ENCODE measurements around the gene TMPRSS7. TPM values are rescaled to one million over a fixed set of nuclear protein-coding genes. Genes with fewer than 3 reads are reported as not detected.
"Not testable (repeated sequence)": the region's sequence is repeated elsewhere in the genome, so short reads cannot be mapped to it uniquely, and the experiment has no call there.

The TMPRSS7 gene
- total RNA-seq, 1 donor from 2014 or later = not detected

GRCh38 chr3:112059497-112059896, 25.0 kb downstream of the TMPRSS7 start:
- Mint-ChIP-seq H3K4me3 (no peak overlapping the region), H3K27ac (no peak overlapping the region), H3K9me3 (peaks cover 4% of the 10 kb centered on the region), H3K4me1 (peaks cover 17% of the 10 kb centered on the region), H3K27me3 (no peaks in the 10 kb centered on the region), H3K36me3 (ENCODE audit: low read depth) (no peaks in the 10 kb centered on the region)
- DNase-seq = no peak
- intact Hi-C loops (cut with micrococcal nuclease) = no loop called here

DNA sequence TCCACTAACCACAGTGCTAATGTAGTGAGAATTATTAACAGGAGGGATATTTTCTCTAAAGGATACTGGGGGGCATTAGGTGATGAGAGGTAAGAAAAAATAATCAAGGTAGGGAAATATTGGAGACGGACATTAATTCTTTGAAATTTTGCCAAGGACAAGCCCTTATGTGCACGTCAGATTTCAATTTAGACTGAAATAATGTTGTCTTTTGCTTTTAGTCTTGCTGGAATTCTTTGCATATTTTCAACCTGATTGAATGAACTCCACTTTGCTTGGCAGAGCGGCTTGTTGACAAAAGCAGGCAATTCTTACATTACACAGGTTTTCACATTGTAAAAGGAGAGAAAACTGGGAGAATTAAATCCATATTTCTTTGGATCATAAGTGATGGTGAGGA, 26.6 kb downstream of the TMPRSS7 start:
- intact Hi-C loops (cut with micrococcal nuclease) = no loop called here
- Mint-ChIP-seq H3K27ac (no peak overlapping the region), H3K36me3 (ENCODE audit: low read depth) (no peaks in the 10 kb centered on the region), H3K4me3 (no peak overlapping the region), H3K4me1 (peaks cover 15% of the 10 kb centered on the region), H3K27me3 (no peaks in the 10 kb centered on the region), H3K9me3 (peaks cover 4% of the 10 kb centered on the region)
- DNase-seq = no peak

GRCh38 chr3:112072387-112073060, 38.0 kb downstream of the TMPRSS7 start:
- Mint-ChIP-seq H3K4me3 (peak overlapping the region; percentile 72), H3K4me1 (peaks cover 33% of the 10 kb centered on the region), H3K27ac (peak overlapping the region; percentile 76), H3K9me3 (peaks cover 29% of the 10 kb centered on the region)
- peak; percentile 93 for DNase-seq
- H3K36me3 Mint-ChIP-seq (ENCODE audit: low read depth); intact Hi-C loops (cut with micrococcal nuclease); H3K27me3 Mint-ChIP-seq: not testable (repeated sequence)

DNA sequence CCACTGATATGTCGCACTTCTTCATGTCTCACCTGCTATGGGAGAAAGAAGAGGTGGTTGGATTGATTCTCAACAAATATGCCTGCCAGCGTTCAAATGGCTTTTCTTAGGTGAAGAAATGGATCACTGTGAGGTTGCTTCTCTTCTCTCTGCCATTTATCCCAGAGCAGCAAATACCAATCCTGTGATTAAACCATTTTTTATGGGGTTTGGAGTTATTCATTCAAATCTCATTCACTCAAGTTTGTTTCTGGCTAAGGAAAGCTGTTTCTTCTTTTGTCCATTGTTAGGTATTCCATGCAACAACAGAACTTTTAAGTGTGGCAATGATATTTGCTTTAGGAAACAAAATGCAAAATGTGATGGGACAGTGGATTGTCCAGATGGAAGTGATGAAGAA, 39.5 kb downstream of the TMPRSS7 start:
- Mint-ChIP-seq H3K4me1 (peaks cover 38% of the 10 kb centered on the region), H3K4me3 (no peak overlapping the region), H3K27me3 (peaks cover 3% of the 10 kb centered on the region), H3K9me3 (peaks cover 17% of the 10 kb centered on the region), H3K36me3 (ENCODE audit: low read depth) (peaks cover 8% of the 10 kb centered on the region), H3K27ac (no peak overlapping the region)
- intact Hi-C loops (cut with micrococcal nuclease) = loop anchor here (2.0 kb wide), 1 partner anchor 17 kb away; no protein-coding TSS in a partner anchor
- DNase-seq = no peak

- intact Hi-C loops (cut with micrococcal nuclease) = loop anchor here (1.0 to 2.0 kb wide), 2 partner anchors 11 to 18 kb away; partner anchors contain the start of gene C3orf52
- Mint-ChIP-seq H3K4me1 (peaks cover 38% of the 10 kb centered on the region), H3K9me3 (peaks cover 12% of the 10 kb centered on the region), H3K27ac (peak overlapping the region; percentile 75), H3K4me3 (peak overlapping the region; percentile 60), H3K36me3 (ENCODE audit: low read depth) (peaks cover 6% of the 10 kb centered on the region), H3K27me3 (no peaks in the 10 kb centered on the region)
- DNase-seq = peak; percentile 84
Observed at GRCh38 chr3:112074616-112075497, 40.3 kb downstream of the TMPRSS7 start.

DNA sequence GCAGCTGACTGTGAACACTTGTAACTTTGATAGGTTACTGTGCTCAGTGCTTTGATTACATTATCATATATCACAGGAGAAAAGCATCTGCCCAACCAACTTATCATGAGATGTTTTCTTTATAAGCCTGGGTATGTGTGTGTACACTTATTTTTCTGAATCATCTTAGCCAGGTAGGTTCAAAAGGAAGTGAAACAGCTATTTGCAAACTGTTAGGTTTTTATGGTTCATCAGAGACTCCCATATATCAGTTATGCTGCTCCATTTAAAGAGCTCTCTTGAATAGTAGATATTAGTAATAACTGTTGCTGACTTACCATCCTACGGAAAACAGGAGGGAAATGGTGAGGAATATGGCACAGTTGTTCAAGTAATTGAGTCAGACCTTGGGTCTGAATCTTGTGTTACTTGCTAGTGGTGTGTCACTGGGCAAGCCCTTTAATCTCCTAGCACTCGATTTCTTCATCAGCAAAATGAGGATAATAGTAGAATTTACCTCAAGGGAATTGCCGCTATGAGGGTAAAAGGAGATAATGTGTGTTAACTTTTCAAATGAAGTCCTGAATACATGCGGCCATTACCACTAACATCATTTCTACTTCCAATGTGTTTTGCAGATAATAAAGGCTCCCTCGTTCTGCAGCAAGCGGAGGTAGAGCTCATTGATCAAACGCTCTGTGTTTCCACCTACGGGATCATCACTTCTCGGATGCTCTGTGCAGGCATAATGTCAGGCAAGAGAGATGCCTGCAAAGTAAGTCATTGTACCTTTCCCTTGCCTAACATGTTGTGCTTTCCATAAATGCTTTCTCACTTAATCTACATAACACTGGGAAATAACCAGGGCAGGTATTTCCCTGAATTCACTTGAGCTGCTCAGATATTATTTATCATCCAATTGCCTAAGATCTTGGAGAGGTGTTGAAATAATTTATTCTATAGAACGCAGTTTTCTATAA, 43.9 kb downstream of the TMPRSS7 start:
- Mint-ChIP-seq H3K27me3 (peaks cover 2% of the 10 kb centered on the region), H3K4me1 (peaks cover 23% of the 10 kb centered on the region), H3K4me3 (no peak overlapping the region), H3K9me3 (no peaks in the 10 kb centered on the region), H3K27ac (no peak overlapping the region), H3K36me3 (ENCODE audit: low read depth) (no peaks in the 10 kb centered on the region)
- DNase-seq = no peak
- intact Hi-C loops (cut with micrococcal nuclease) = no loop called here

- Mint-ChIP-seq H3K4me1 (peaks cover 29% of the 10 kb centered on the region), H3K9me3 (no peaks in the 10 kb centered on the region), H3K27me3 (peaks cover 2% of the 10 kb centered on the region), H3K27ac (no peak overlapping the region), H3K36me3 (ENCODE audit: low read depth) (no peaks in the 10 kb centered on the region), H3K4me3 (no peak overlapping the region)
- DNase-seq = no peak
- intact Hi-C loops (cut with micrococcal nuclease) = no loop called here
Observed at GRCh38 chr3:112083239-112083638, 48.7 kb downstream of the TMPRSS7 start.

DNA sequence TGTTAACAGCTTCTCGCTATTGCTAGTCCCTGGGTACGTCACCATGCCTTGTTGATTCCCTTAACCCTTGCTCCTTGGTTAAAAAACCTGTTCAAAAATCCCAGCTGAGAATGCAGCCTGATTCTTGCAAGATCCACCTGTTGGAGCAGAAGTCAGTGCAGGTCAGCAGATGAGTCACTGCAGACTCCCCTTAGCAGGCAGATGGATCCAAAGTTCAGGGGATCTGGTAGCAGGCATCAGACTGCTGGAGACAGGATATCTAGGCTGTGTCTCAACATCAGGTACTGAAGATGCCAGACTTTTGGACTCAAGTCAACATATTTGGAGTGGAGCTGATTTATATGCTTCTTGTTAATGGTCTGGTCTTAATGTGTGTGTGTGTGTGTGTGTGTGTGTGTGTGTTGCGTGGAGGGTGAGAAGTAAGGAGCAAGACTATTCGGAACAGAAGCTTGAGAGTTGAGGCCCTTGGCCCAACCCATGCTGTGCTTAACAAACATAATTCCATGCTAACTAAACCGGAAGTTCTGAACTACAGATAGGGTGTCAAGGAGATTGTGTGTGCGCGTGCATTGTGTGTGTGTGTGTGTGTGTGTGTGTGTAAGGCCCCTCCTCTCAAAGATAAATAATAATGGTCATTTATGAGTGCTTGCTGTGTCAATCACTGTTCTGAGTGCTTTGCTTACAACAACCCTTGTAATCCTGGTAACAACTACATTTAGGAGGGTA, 50.6 kb downstream of the TMPRSS7 start:
- peaks cover 4% of the 10 kb centered on the region for H3K36me3 Mint-ChIP-seq (ENCODE audit: low read depth)
- intact Hi-C loops (cut with micrococcal nuclease) = loop anchor here (5.0 kb wide), 1 partner anchor 103 kb away; no protein-coding TSS in a partner anchor
- H3K27me3 Mint-ChIP-seq = peaks cover 2% of the 10 kb centered on the region
- peaks cover 37% of the 10 kb centered on the region for H3K4me1 Mint-ChIP-seq
- H3K4me3 Mint-ChIP-seq = peak overlapping the region; percentile 61
- H3K9me3 Mint-ChIP-seq = no peaks in the 10 kb centered on the region
- no peak for DNase-seq
- no peak overlapping the region for H3K27ac Mint-ChIP-seq

- peak overlapping the region; percentile 87 for H3K27ac Mint-ChIP-seq
Observed at GRCh38 chr3:112085735-112086075, 51.2 kb downstream of the TMPRSS7 start.

DNA sequence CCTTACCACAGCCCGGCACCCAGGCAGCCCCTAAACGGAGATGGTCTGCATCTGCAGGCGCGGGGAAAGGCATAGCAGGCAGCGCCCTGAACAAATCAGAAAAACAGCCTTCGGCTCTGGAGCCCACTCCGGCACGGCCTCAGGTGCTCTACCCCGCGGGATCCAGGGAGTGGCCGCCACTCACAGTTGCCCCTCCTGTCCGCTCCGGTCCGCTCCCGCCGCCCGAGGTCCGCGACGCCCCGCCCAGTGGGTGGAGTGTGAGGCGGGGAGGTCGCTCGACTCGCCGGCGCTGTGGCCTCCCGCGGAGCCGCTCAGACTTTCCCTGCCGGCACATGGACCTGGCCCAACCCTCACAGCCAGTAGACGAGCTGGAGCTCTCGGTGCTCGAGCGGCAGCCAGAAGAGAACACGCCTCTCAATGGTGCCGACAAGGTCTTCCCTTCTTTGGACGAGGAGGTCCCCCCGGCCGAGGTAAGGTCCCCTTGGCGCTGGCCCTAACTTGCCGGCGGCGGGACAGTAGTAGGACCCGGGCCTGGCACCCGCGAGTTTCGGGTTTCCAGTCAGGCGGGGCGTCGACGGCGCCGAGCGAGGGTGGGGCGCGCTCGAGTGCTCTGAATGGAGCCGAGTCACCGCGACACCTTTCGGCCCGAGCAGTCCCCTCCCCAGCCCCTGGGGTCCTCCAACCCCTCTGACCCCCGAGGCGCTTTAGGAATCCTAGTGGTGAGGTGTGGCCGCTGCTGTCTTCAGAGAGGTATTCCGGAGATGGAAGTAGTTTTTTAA, 51.7 kb downstream of the TMPRSS7 start, which contains the start of gene C3orf52:
TSS of gene C3orf52 (plus strand) at position 314 of the 779 bp plus-strand sequence. CDS start at position 333, 19 bp downstream.
- H3K36me3 Mint-ChIP-seq (ENCODE audit: low read depth) = peaks cover 4% of the 10 kb centered on the region
- peak within 1 kb of the TSS; percentile 87 for H3K27ac Mint-ChIP-seq
- no peaks in the 10 kb centered on the region for H3K9me3 Mint-ChIP-seq
- peak within 1 kb of the TSS; percentile 93 for H3K4me3 Mint-ChIP-seq
- DNase-seq = peak; percentile 94
- intact Hi-C loops (cut with micrococcal nuclease) = loop anchor here (1.0 to 5.0 kb wide), 3 partner anchors 11 to 104 kb away; partner anchors contain the start of gene GCSAM
- peaks cover 48% of the 10 kb centered on the region for H3K4me1 Mint-ChIP-seq
- H3K27me3 Mint-ChIP-seq = no peaks in the 10 kb centered on the region

More at GRCh38 chr3:112085735-112086075, 51.2 kb downstream of the TMPRSS7 start:
- peak overlapping the region; percentile 93 for H3K4me3 Mint-ChIP-seq
- H3K36me3 Mint-ChIP-seq (ENCODE audit: low read depth) = peaks cover 4% of the 10 kb centered on the region
- DNase-seq = no peak
- intact Hi-C loops (cut with micrococcal nuclease) = loop anchor here (1.0 to 5.0 kb wide), 3 partner anchors 10 to 103 kb away; partner anchors contain the start of gene GCSAM
- H3K4me1 Mint-ChIP-seq = peaks cover 43% of the 10 kb centered on the region
- no peaks in the 10 kb centered on the region for H3K9me3 Mint-ChIP-seq
- no peaks in the 10 kb centered on the region for H3K27me3 Mint-ChIP-seq

GRCh38 chr3:112086875-112087524, 52.5 kb downstream of the TMPRSS7 start:
- Mint-ChIP-seq H3K27me3 (no peaks in the 10 kb centered on the region), H3K4me1 (peaks cover 48% of the 10 kb centered on the region), H3K4me3 (peak overlapping the region; percentile 93), H3K27ac (peak overlapping the region; percentile 87), H3K9me3 (no peaks in the 10 kb centered on the region), H3K36me3 (ENCODE audit: low read depth) (peaks cover 4% of the 10 kb centered on the region)
- intact Hi-C loops (cut with micrococcal nuclease) = loop anchor here (1.0 to 5.0 kb wide), 3 partner anchors 12 to 105 kb away; partner anchors contain the start of gene GCSAM
- no peak for DNase-seq
